Peyer's patch (tissue), 4 donors: ENCODE results near the gene LAGE3.

Experiments used
- POLR2A ChIP-seq, 2 donors: fragments of 450-650 bp; IDR thresholded peaks; one replicate each; pipeline ENCODE4 v1.5.1; 2017; ENCODE audit warnings: antibody characterized with exemption in 2 of 2, mild to moderate bottlenecking in 2 of 2, moderate library complexity in 2 of 2
- TF ChIP-seq, protein P1 (sequence below), 6 experiments: fragments of 450-650 bp in 4 of 6; fragments of 200-600 bp in 2 of 6; sonication (generic) in 1 of 6; IDR thresholded peaks; one replicate each; pipeline ENCODE4 v1.5.1; 2017 to 2019; ENCODE audit warnings: antibody characterized with exemption in 6 of 6, mild to moderate bottlenecking in 3 of 6, moderate library complexity in 1 of 6

GRCh38 chrX:154495472-154495922, 16.4 kb upstream of the LAGE3 start:
- TF ChIP-seq POLR2A (IDR thresholded peaks at IDR 0.05), result no peak
- TF ChIP-seq, protein P1, sequence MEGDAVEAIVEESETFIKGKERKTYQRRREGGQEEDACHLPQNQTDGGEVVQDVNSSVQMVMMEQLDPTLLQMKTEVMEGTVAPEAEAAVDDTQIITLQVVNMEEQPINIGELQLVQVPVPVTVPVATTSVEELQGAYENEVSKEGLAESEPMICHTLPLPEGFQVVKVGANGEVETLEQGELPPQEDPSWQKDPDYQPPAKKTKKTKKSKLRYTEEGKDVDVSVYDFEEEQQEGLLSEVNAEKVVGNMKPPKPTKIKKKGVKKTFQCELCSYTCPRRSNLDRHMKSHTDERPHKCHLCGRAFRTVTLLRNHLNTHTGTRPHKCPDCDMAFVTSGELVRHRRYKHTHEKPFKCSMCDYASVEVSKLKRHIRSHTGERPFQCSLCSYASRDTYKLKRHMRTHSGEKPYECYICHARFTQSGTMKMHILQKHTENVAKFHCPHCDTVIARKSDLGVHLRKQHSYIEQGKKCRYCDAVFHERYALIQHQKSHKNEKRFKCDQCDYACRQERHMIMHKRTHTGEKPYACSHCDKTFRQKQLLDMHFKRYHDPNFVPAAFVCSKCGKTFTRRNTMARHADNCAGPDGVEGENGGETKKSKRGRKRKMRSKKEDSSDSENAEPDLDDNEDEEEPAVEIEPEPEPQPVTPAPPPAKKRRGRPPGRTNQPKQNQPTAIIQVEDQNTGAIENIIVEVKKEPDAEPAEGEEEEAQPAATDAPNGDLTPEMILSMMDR (IDR thresholded peaks at IDR 0.05), result no peak
